Osteoblast (primary cell): ENCODE data around the gene TMEM186. TPM values are rescaled to one million over a fixed set of nuclear protein-coding genes. Genes with fewer than 3 reads are reported as not detected.

Source experiments
- DNase-seq: peaks from one replicate; pipeline ENCODE4 v3.0.0; 2011; ENCODE audit warnings: low spot score, mixed read lengths; ENCODE audit not compliant: insufficient read length; ENCODE audit errors: missing footprints
- H2AFZ ChIP-seq: 2 replicates; pipeline ENCODE4 v1.6.0; 2011; ENCODE audit warnings: mild to moderate bottlenecking, low read length
- H3K27ac ChIP-seq: 2 replicates; pipeline ENCODE4 v1.5.1; 2011; ENCODE audit warnings: mild to moderate bottlenecking, low read depth, low read length, moderate library complexity
- H3K27me3 ChIP-seq: 2 replicates; pipeline ENCODE4 v1.6.0; 2012; ENCODE audit warnings: mild to moderate bottlenecking, control low read depth, inconsistent platforms, low read length, moderate library complexity; ENCODE audit not compliant: insufficient read depth
- H3K36me3 ChIP-seq: 2 replicates; pipeline ENCODE4 v1.5.1; 2011; ENCODE audit warnings: mild to moderate bottlenecking, low read length, control low read depth, moderate library complexity; ENCODE audit not compliant: insufficient read depth
- H3K4me1 ChIP-seq: 2 replicates; pipeline ENCODE4 v1.5.1; 2011; ENCODE audit warnings: mild to moderate bottlenecking, low read length, control low read depth, moderate library complexity; ENCODE audit not compliant: insufficient read depth
- H3K4me2 ChIP-seq: 2 replicates; pipeline ENCODE4 v1.6.0; 2011; ENCODE audit warnings: mild to moderate bottlenecking, low read length; ENCODE audit not compliant: insufficient read depth
- H3K4me3 ChIP-seq: fragments of 200-600 bp; sonication (generic); 3 replicates; pipeline ENCODE4 v1.5.1; 2012; ENCODE audit warnings: mild to moderate bottlenecking, low read length, inconsistent platforms; ENCODE audit not compliant: insufficient read depth
- H3K79me2 ChIP-seq: 2 replicates; pipeline ENCODE4 v1.6.0; 2012; ENCODE audit warnings: mild to moderate bottlenecking, low read length, control low read depth, inconsistent platforms; ENCODE audit not compliant: insufficient read depth
- H3K9me3 ChIP-seq: 2 replicates; pipeline ENCODE4 v1.5.1; 2011; ENCODE audit warnings: low read depth, low read length, control low read depth
- H4K20me1 ChIP-seq: 2 replicates; pipeline ENCODE4 v1.6.0; 2012; ENCODE audit warnings: mild to moderate bottlenecking, low read length, control low read depth; ENCODE audit not compliant: insufficient read depth
- total RNA-seq: library from RNA; depleted of rRNA; stranded (reverse); fragments of >200 nt; gene quantifications from 2 replicates; pipeline ENCODE4 v1.2.3, GENCODE V29; 2012
- TF ChIP-seq, protein P1 (sequence below): IDR thresholded peaks from 2 replicates; pipeline ENCODE4 v1.5.1; 2011; ENCODE audit warnings: mild to moderate bottlenecking, low read depth, low read length, moderate library complexity; ENCODE audit errors: extremely low read depth

The TMEM186 gene
- total RNA-seq, 1 donor = 4.0 TPM

DNA sequence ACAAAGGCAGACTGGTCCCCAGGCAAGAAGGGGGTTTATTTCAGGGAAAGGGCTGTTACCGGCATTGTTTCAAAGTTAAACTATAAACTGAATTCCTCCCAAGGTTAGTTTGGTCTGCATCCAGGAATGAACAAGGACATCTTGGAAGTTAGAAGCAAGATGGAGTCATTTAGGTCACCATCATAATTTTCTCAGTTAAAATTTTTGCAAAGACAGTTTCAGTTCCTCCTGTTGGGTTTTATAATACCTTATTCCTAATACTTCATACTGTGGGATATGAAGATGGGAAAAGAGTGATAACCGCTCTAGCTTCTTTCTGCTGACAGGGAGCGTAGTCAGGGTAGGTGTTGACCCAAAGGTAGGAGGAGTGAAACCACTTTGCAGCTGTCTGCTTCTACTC, 25.0 kb upstream of the TMEM186 start:
- Histone ChIP-seq H3K27me3 (no peaks in the 10 kb centered on the region), H4K20me1 (peaks cover 14% of the 10 kb centered on the region), H3K9me3 (no peaks in the 10 kb centered on the region), H3K79me2 (peaks cover 47% of the 10 kb centered on the region), H2AFZ (no peak overlapping the region), H3K36me3 (peaks cover 87% of the 10 kb centered on the region), H3K27ac (peak overlapping the region; percentile 5), H3K4me2 (no peak overlapping the region), H3K4me3 (no peak overlapping the region), H3K4me1 (no peaks in the 10 kb centered on the region)
- TF ChIP-seq, protein P1, sequence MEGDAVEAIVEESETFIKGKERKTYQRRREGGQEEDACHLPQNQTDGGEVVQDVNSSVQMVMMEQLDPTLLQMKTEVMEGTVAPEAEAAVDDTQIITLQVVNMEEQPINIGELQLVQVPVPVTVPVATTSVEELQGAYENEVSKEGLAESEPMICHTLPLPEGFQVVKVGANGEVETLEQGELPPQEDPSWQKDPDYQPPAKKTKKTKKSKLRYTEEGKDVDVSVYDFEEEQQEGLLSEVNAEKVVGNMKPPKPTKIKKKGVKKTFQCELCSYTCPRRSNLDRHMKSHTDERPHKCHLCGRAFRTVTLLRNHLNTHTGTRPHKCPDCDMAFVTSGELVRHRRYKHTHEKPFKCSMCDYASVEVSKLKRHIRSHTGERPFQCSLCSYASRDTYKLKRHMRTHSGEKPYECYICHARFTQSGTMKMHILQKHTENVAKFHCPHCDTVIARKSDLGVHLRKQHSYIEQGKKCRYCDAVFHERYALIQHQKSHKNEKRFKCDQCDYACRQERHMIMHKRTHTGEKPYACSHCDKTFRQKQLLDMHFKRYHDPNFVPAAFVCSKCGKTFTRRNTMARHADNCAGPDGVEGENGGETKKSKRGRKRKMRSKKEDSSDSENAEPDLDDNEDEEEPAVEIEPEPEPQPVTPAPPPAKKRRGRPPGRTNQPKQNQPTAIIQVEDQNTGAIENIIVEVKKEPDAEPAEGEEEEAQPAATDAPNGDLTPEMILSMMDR = no peak
- no peak for DNase-seq

DNA sequence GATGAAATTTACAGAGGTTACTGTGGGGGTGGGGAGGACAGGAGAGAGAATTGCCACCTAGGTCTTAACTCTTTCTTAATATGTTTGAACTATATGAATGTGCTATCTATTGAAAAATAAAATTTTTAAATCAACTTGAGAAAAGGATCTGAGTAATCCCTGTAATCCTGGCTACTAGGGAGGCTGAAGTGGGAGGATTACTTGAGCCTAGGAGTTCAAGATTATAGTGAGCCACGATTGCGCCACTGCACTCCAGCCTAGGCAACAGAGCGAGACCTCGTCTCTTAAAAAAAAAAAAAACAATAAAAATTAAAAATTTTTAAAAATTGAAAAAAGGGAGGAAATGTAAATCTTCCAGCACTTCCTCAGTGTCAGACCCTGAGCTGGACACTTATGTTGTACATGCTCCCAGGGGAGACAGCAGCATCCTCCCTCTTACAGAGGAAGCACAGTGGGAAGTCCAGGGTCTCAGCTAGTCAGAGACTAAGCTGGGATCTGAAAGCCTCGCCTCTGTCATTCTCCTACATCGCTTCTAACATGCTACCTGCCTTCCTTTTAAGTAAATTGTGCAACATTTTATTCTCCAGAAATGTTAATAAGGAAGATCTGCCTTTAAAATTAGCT, 22.1 kb upstream of the TMEM186 start:
- Histone ChIP-seq H3K4me2 (no peak overlapping the region), H3K27me3 (no peaks in the 10 kb centered on the region), H4K20me1 (peaks cover 14% of the 10 kb centered on the region), H3K4me1 (no peaks in the 10 kb centered on the region), H3K36me3 (peaks cover 89% of the 10 kb centered on the region), H2AFZ (no peak overlapping the region), H3K4me3 (no peak overlapping the region), H3K27ac (no peak overlapping the region), H3K9me3 (no peaks in the 10 kb centered on the region), H3K79me2 (peaks cover 47% of the 10 kb centered on the region)
- TF ChIP-seq, protein P1 = no peak
- DNase-seq = no peak

DNA sequence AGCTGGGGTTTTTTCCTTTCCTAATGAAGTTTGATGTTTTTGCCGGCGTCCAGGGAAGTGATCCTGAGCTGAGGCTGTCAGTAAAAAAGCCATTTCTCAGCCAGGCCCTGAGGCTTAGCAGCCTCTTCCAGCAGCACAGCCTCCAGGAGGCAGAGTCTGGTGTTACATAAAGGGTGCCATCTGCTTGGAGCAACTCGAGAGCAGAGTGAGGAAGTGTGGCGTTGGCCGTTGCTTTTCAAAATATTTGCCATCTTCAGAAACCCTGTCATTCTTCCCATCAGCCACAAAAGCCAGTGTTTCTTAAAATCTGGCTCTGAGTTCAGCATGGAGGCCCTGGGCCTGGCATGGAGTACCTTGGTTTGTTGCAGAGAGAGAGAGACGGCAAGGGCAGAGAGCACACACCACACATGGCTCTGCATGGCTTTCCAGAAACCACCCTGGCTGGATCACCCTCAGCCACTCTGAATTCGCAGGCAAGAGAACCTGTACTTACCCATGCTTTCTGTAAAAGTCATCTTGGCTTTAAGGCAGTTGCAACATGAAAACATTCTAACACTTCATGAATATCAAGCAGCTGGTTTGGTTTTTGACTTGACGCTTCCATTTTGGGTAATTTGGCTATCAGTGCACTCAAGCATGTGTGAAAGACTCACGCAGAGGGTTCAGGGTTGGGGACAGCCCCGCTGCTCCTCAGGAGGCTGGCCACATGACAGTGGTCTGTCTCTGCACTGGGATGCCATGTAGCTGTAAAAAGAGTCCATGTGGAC, 21.2 kb upstream of the TMEM186 start:
- peaks cover 89% of the 10 kb centered on the region for H3K36me3 ChIP-seq
- H4K20me1 ChIP-seq = peaks cover 17% of the 10 kb centered on the region
- H3K4me1 ChIP-seq = no peaks in the 10 kb centered on the region
- H3K27ac ChIP-seq = no peak overlapping the region
- no peak for DNase-seq
- TF ChIP-seq, protein P1 = no peak
- no peaks in the 10 kb centered on the region for H3K27me3 ChIP-seq
- H3K79me2 ChIP-seq = peaks cover 51% of the 10 kb centered on the region
- no peak overlapping the region for H2AFZ ChIP-seq
- no peak overlapping the region for H3K4me3 ChIP-seq
- no peaks in the 10 kb centered on the region for H3K9me3 ChIP-seq
- H3K4me2 ChIP-seq = no peak overlapping the region

DNA sequence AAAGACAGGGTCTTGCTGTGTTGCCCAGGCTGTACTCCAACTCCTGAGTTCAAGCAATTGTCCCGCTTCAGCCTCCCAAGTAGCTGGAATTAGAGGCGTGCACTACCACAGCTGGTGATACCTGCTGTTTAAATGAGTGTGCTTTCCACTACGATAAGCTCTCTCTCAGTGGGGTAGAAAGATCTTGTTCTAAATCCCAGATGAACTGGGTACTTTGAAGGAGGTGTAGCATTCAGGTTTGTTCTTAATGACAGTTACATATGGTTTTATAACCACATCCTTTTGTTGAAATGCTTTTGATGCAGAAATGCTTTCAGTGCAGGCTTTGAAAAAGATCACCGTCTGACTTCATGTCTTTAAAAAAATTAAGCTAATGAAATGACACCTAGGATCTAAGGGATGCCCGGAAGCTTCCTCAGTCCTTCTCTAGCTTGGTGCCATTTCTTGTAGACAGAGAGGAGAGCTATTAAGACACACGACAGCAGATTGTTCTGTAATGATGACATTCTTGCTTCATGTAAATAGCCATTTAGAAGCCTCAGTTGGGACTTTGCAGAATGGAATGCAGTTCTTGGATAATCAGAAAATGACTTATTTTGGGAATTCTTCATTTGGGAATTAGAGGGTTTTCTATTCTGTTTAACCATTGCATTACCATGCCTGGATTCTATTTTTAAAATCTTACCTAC, 19.7 kb upstream of the TMEM186 start:
- Histone ChIP-seq H3K4me3 (no peak overlapping the region), H4K20me1 (peaks cover 30% of the 10 kb centered on the region), H3K4me2 (no peak overlapping the region), H3K4me1 (no peaks in the 10 kb centered on the region), H3K79me2 (peaks cover 37% of the 10 kb centered on the region), H3K36me3 (peaks cover 90% of the 10 kb centered on the region), H2AFZ (no peak overlapping the region), H3K27ac (no peak overlapping the region), H3K27me3 (no peaks in the 10 kb centered on the region), H3K9me3 (no peaks in the 10 kb centered on the region)
- TF ChIP-seq, protein P1 = no peak
- no peak for DNase-seq
